ENCODE results near the gene PRDM16. TPM values are rescaled to one million over a fixed set of nuclear protein-coding genes. Genes with fewer than 3 reads are reported as not detected.

Gene PRDM16
- polyA plus RNA-seq, 2 donors: 0.15 to 0.28 TPM

- WGBS, 2 donors: 74 to 81% methylated on average over 13 of the region's 13 CpGs
- Histone ChIP-seq H3K4me3 (ENCODE audit: low read depth in 1 of 2, low read length in 2 of 2) (no peak overlapping the region), H3K4me1 (ENCODE audit: control insufficient read depth in 2 of 2, insufficient read depth in 2 of 2, low read length in 1 of 2) (peaks cover 0 to 4% of the 10 kb centered on the region in 2 donors), H3K27me3 (ENCODE audit: control insufficient read depth in 1 of 2, insufficient read depth in 2 of 2, low read length in 2 of 2) (no peaks in the 10 kb centered on the region), H3K36me3 (ENCODE audit: control insufficient read depth in 2 of 2, insufficient read depth in 2 of 2, low read length in 1 of 2) (no peaks in the 10 kb centered on the region), H3K9me3 (ENCODE audit: control insufficient read depth in 2 of 2, insufficient read depth in 1 of 2, low read depth in 1 of 2, low read length in 1 of 2) (peaks cover 0 to 9% of the 10 kb centered on the region in 2 donors), H3K27ac (ENCODE audit: low read depth in 2 of 2, low read length in 1 of 2) (no peak overlapping the region)
Measured at GRCh38 chr1:3116560-3116959, 47.6 kb downstream of the PRDM16 start.

GRCh38 chr1:3117879-3118278 is 48.9 kb downstream of the PRDM16 start:
- no peaks in the 10 kb centered on the region for H3K36me3 ChIP-seq (ENCODE audit: control insufficient read depth in 2 of 2, insufficient read depth in 2 of 2, low read length in 1 of 2)
- no peak overlapping the region for H3K27ac ChIP-seq (ENCODE audit: low read depth in 2 of 2, low read length in 1 of 2)
- H3K9me3 ChIP-seq (ENCODE audit: control insufficient read depth in 2 of 2, insufficient read depth in 1 of 2, low read depth in 1 of 2, low read length in 1 of 2): peaks cover 0 to 7% of the 10 kb centered on the region in 2 donors
- H3K4me1 ChIP-seq (ENCODE audit: control insufficient read depth in 2 of 2, insufficient read depth in 2 of 2, low read length in 1 of 2): peaks cover 0 to 4% of the 10 kb centered on the region in 2 donors
- no peak overlapping the region for H3K4me3 ChIP-seq (ENCODE audit: low read depth in 1 of 2, low read length in 2 of 2)
- 90 to 93% methylated on average over 16 of the region's 16 CpGs for WGBS, 2 donors
- H3K27me3 ChIP-seq (ENCODE audit: control insufficient read depth in 1 of 2, insufficient read depth in 2 of 2, low read length in 2 of 2): no peaks in the 10 kb centered on the region

- Histone ChIP-seq H3K36me3 (ENCODE audit: control insufficient read depth in 2 of 2, insufficient read depth in 2 of 2, low read length in 1 of 2) (no peaks in the 10 kb centered on the region), H3K4me1 (ENCODE audit: control insufficient read depth in 2 of 2, insufficient read depth in 2 of 2, low read length in 1 of 2) (peaks cover 0 to 4% of the 10 kb centered on the region in 2 donors), H3K9me3 (ENCODE audit: control insufficient read depth in 2 of 2, insufficient read depth in 1 of 2, low read depth in 1 of 2, low read length in 1 of 2) (peaks cover 0 to 5% of the 10 kb centered on the region in 2 donors), H3K4me3 (ENCODE audit: low read depth in 1 of 2, low read length in 2 of 2) (no peak overlapping the region), H3K27me3 (ENCODE audit: control insufficient read depth in 1 of 2, insufficient read depth in 2 of 2, low read length in 2 of 2) (no peaks in the 10 kb centered on the region), H3K27ac (ENCODE audit: low read depth in 2 of 2, low read length in 1 of 2) (no peak overlapping the region)
- 84 to 86% methylated on average over 14 of the region's 14 CpGs for WGBS, 2 donors
Measured at GRCh38 chr1:3119061-3119460, 50.1 kb downstream of the PRDM16 start.

- H3K36me3 ChIP-seq (ENCODE audit: control insufficient read depth in 2 of 2, insufficient read depth in 2 of 2, low read length in 1 of 2): no peaks in the 10 kb centered on the region
- H3K4me1 ChIP-seq (ENCODE audit: control insufficient read depth in 2 of 2, insufficient read depth in 2 of 2, low read length in 1 of 2): no peaks in the 10 kb centered on the region
- H3K27ac ChIP-seq (ENCODE audit: low read depth in 2 of 2, low read length in 1 of 2): no peak overlapping the region
- WGBS, 2 donors: 67 to 80% methylated on average over 10 of the region's 10 CpGs
- peaks cover 0 to 2% of the 10 kb centered on the region in 2 donors for H3K9me3 ChIP-seq (ENCODE audit: control insufficient read depth in 2 of 2, insufficient read depth in 1 of 2, low read depth in 1 of 2, low read length in 1 of 2)
- H3K27me3 ChIP-seq (ENCODE audit: control insufficient read depth in 1 of 2, insufficient read depth in 2 of 2, low read length in 2 of 2): no peaks in the 10 kb centered on the region
- no peak overlapping the region for H3K4me3 ChIP-seq (ENCODE audit: low read depth in 1 of 2, low read length in 2 of 2)
Measured at GRCh38 chr1:3119725-3120124, 50.7 kb downstream of the PRDM16 start.

GRCh38 chr1:3120140-3120539 is 51.1 kb downstream of the PRDM16 start:
- Histone ChIP-seq H3K27ac (ENCODE audit: low read depth in 2 of 2, low read length in 1 of 2) (no peak overlapping the region), H3K4me3 (ENCODE audit: low read depth in 1 of 2, low read length in 2 of 2) (no peak overlapping the region), H3K9me3 (ENCODE audit: control insufficient read depth in 2 of 2, insufficient read depth in 1 of 2, low read depth in 1 of 2, low read length in 1 of 2) (no peaks in the 10 kb centered on the region), H3K27me3 (ENCODE audit: control insufficient read depth in 1 of 2, insufficient read depth in 2 of 2, low read length in 2 of 2) (no peaks in the 10 kb centered on the region), H3K36me3 (ENCODE audit: control insufficient read depth in 2 of 2, insufficient read depth in 2 of 2, low read length in 1 of 2) (no peaks in the 10 kb centered on the region), H3K4me1 (ENCODE audit: control insufficient read depth in 2 of 2, insufficient read depth in 2 of 2, low read length in 1 of 2) (no peaks in the 10 kb centered on the region)
- WGBS, 2 donors: 60 to 61% methylated on average over 17 of the region's 17 CpGs

- no peaks in the 10 kb centered on the region for H3K27me3 ChIP-seq (ENCODE audit: control insufficient read depth in 1 of 2, insufficient read depth in 2 of 2, low read length in 2 of 2)
- WGBS, 2 donors: 82% methylated on average over 14 of the region's 14 CpGs
- no peaks in the 10 kb centered on the region for H3K9me3 ChIP-seq (ENCODE audit: control insufficient read depth in 2 of 2, insufficient read depth in 1 of 2, low read depth in 1 of 2, low read length in 1 of 2)
- H3K4me1 ChIP-seq (ENCODE audit: control insufficient read depth in 2 of 2, insufficient read depth in 2 of 2, low read length in 1 of 2): no peaks in the 10 kb centered on the region
- H3K27ac ChIP-seq (ENCODE audit: low read depth in 2 of 2, low read length in 1 of 2): no peak overlapping the region
- no peak overlapping the region for H3K4me3 ChIP-seq (ENCODE audit: low read depth in 1 of 2, low read length in 2 of 2)
- H3K36me3 ChIP-seq (ENCODE audit: control insufficient read depth in 2 of 2, insufficient read depth in 2 of 2, low read length in 1 of 2): no peaks in the 10 kb centered on the region
Measured at GRCh38 chr1:3120994-3121393, 52.0 kb downstream of the PRDM16 start.

GRCh38 chr1:3121401-3122210 is 52.6 kb downstream of the PRDM16 start:
- Histone ChIP-seq H3K27ac (ENCODE audit: low read depth in 2 of 2, low read length in 1 of 2) (no peak overlapping the region), H3K9me3 (ENCODE audit: control insufficient read depth in 2 of 2, insufficient read depth in 1 of 2, low read depth in 1 of 2, low read length in 1 of 2) (no peaks in the 10 kb centered on the region), H3K36me3 (ENCODE audit: control insufficient read depth in 2 of 2, insufficient read depth in 2 of 2, low read length in 1 of 2) (no peaks in the 10 kb centered on the region), H3K4me3 (ENCODE audit: low read depth in 1 of 2, low read length in 2 of 2) (no peak overlapping the region), H3K27me3 (ENCODE audit: control insufficient read depth in 1 of 2, insufficient read depth in 2 of 2, low read length in 2 of 2) (no peaks in the 10 kb centered on the region), H3K4me1 (ENCODE audit: control insufficient read depth in 2 of 2, insufficient read depth in 2 of 2, low read length in 1 of 2) (no peaks in the 10 kb centered on the region)
- WGBS, 2 donors: 64 to 72% methylated on average over 46 of the region's 46 CpGs

GRCh38 chr1:3122311-3122710 is 53.3 kb downstream of the PRDM16 start:
- H3K9me3 ChIP-seq (ENCODE audit: control insufficient read depth in 2 of 2, insufficient read depth in 1 of 2, low read depth in 1 of 2, low read length in 1 of 2): no peaks in the 10 kb centered on the region
- H3K4me1 ChIP-seq (ENCODE audit: control insufficient read depth in 2 of 2, insufficient read depth in 2 of 2, low read length in 1 of 2): no peaks in the 10 kb centered on the region
- H3K27me3 ChIP-seq (ENCODE audit: control insufficient read depth in 1 of 2, insufficient read depth in 2 of 2, low read length in 2 of 2): no peaks in the 10 kb centered on the region
- H3K27ac ChIP-seq (ENCODE audit: low read depth in 2 of 2, low read length in 1 of 2): no peak overlapping the region
- 60 to 63% methylated on average over 12 of the region's 12 CpGs for WGBS, 2 donors
- H3K4me3 ChIP-seq (ENCODE audit: low read depth in 1 of 2, low read length in 2 of 2): no peak overlapping the region
- no peaks in the 10 kb centered on the region for H3K36me3 ChIP-seq (ENCODE audit: control insufficient read depth in 2 of 2, insufficient read depth in 2 of 2, low read length in 1 of 2)

GRCh38 chr1:3124246-3124645 is 55.2 kb downstream of the PRDM16 start:
- WGBS, 2 donors: 84 to 95% methylated on average over 3 of the region's 3 CpGs
- Histone ChIP-seq H3K4me3 (ENCODE audit: low read depth in 1 of 2, low read length in 2 of 2) (no peak overlapping the region), H3K36me3 (ENCODE audit: control insufficient read depth in 2 of 2, insufficient read depth in 2 of 2, low read length in 1 of 2) (no peaks in the 10 kb centered on the region), H3K9me3 (ENCODE audit: control insufficient read depth in 2 of 2, insufficient read depth in 1 of 2, low read depth in 1 of 2, low read length in 1 of 2) (no peaks in the 10 kb centered on the region), H3K27me3 (ENCODE audit: control insufficient read depth in 1 of 2, insufficient read depth in 2 of 2, low read length in 2 of 2) (no peaks in the 10 kb centered on the region), H3K4me1 (ENCODE audit: control insufficient read depth in 2 of 2, insufficient read depth in 2 of 2, low read length in 1 of 2) (peaks cover 0 to 5% of the 10 kb centered on the region in 2 donors), H3K27ac (ENCODE audit: low read depth in 2 of 2, low read length in 1 of 2) (no peak overlapping the region)

- no peak overlapping the region for H3K4me3 ChIP-seq (ENCODE audit: low read depth in 1 of 2, low read length in 2 of 2)
- WGBS, 2 donors: 89 to 90% methylated on average over 15 of the region's 15 CpGs
- no peaks in the 10 kb centered on the region for H3K36me3 ChIP-seq (ENCODE audit: control insufficient read depth in 2 of 2, insufficient read depth in 2 of 2, low read length in 1 of 2)
- no peaks in the 10 kb centered on the region for H3K27me3 ChIP-seq (ENCODE audit: control insufficient read depth in 1 of 2, insufficient read depth in 2 of 2, low read length in 2 of 2)
- H3K27ac ChIP-seq (ENCODE audit: low read depth in 2 of 2, low read length in 1 of 2): no peak overlapping the region
- H3K9me3 ChIP-seq (ENCODE audit: control insufficient read depth in 2 of 2, insufficient read depth in 1 of 2, low read depth in 1 of 2, low read length in 1 of 2): no peaks in the 10 kb centered on the region
- H3K4me1 ChIP-seq (ENCODE audit: control insufficient read depth in 2 of 2, insufficient read depth in 2 of 2, low read length in 1 of 2): peaks cover 0 to 5% of the 10 kb centered on the region in 2 donors
Measured at GRCh38 chr1:3125078-3125477, 56.1 kb downstream of the PRDM16 start.

All from esophagus (tissue), 2 donors.